ENCODE measurements around the gene TLE1.
"Not testable (repeated sequence)": the region's sequence is repeated elsewhere in the genome, so short reads cannot be mapped to it uniquely, and the experiment has no call there.

Gene TLE1

GRCh38 chr9:81689343-81690175 lies at the start of gene TLE1:
Gene TLE1, minus strand, starts transcription at chr9:81689547. Its CDS starts 1,307 bp downstream, at chr9:81688240.
- peak; percentile 92 for DNase-seq

- no peak for DNase-seq
Observed at GRCh38 chr9:81737871-81738507, 48.6 kb upstream of the TLE1 start.

GRCh38 chr9:81730498-81730897 lies 41.2 kb upstream of the TLE1 start:
- not testable (repeated sequence) for DNase-seq

GRCh38 chr9:81729135-81729534 lies 39.8 kb upstream of the TLE1 start:
- DNase-seq = no peak

GRCh38 chr9:81724242-81724889 lies 35.0 kb upstream of the TLE1 start:
- no peak for DNase-seq

- no peak for DNase-seq
Observed at GRCh38 chr9:81722277-81722676, 32.9 kb upstream of the TLE1 start.

GRCh38 chr9:81720450-81721086 lies 31.2 kb upstream of the TLE1 start:
- no peak for DNase-seq

- DNase-seq = no peak
Observed at GRCh38 chr9:81719972-81720371, 30.6 kb upstream of the TLE1 start.

- DNase-seq = no peak
Observed at GRCh38 chr9:81718244-81718643, 28.9 kb upstream of the TLE1 start.

- no peak for DNase-seq
Observed at GRCh38 chr9:81717747-81718077, 28.4 kb upstream of the TLE1 start.

- no peak for DNase-seq
Observed at GRCh38 chr9:81717061-81717746, 27.9 kb upstream of the TLE1 start.

- DNase-seq = no peak
Observed at GRCh38 chr9:81716409-81716808, 27.1 kb upstream of the TLE1 start.

GRCh38 chr9:81705578-81705977 lies 16.2 kb upstream of the TLE1 start:
- no peak for DNase-seq

GRCh38 chr9:81694541-81694940 lies 5.2 kb upstream of the TLE1 start:
- DNase-seq = no peak

GRCh38 chr9:81693671-81694378 lies 4.5 kb upstream of the TLE1 start:
- no peak for DNase-seq

GRCh38 chr9:81690251-81690851 lies 1.0 kb upstream of the TLE1 start:
- DNase-seq = peak; percentile 7

GRCh38 chr9:81689093-81689342 lies 329 bp downstream of the TLE1 start:
- DNase-seq = not testable (repeated sequence)

- not testable (repeated sequence) for DNase-seq
Observed at GRCh38 chr9:81688262-81689092, 870 bp downstream of the TLE1 start.

GRCh38 chr9:81687521-81688261 lies 1.7 kb downstream of the TLE1 start:
- no peak for DNase-seq

All from DMS79 (cell line).